ENCODE data around the gene GNAQ. TPM values are rescaled to one million over a fixed set of nuclear protein-coding genes. Genes with fewer than 3 reads are reported as not detected.

The GNAQ gene
- total and polyA plus RNA-seq, 12 donors: 5.4 to 19.8 (median 13.2) TPM

DNA sequence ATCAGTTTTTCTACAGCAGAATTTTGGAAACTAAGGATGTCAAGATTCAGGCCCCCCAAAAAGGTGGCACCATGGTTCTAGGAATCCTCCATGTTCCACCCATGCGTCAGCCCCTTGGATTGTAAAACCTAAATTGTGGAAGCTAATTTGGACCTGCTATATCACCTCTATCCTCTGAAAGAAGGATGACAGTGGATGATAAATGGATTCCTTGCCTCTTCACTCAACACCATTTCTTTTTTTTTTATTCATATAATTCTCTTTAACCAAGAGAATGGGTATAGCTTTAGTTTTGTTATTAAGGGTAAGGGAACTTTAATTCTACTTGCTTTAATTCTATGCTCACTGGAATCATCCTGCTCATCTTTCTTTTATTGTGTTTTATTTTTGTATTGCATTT, 71.8 kb downstream of the GNAQ start:
- TF ChIP-seq, protein P1, sequence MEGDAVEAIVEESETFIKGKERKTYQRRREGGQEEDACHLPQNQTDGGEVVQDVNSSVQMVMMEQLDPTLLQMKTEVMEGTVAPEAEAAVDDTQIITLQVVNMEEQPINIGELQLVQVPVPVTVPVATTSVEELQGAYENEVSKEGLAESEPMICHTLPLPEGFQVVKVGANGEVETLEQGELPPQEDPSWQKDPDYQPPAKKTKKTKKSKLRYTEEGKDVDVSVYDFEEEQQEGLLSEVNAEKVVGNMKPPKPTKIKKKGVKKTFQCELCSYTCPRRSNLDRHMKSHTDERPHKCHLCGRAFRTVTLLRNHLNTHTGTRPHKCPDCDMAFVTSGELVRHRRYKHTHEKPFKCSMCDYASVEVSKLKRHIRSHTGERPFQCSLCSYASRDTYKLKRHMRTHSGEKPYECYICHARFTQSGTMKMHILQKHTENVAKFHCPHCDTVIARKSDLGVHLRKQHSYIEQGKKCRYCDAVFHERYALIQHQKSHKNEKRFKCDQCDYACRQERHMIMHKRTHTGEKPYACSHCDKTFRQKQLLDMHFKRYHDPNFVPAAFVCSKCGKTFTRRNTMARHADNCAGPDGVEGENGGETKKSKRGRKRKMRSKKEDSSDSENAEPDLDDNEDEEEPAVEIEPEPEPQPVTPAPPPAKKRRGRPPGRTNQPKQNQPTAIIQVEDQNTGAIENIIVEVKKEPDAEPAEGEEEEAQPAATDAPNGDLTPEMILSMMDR (IDR thresholded peaks at IDR 0.05): no peak
- DNase-seq (no peak), ATAC-seq (no peak)
- intact Hi-C loops (cut with DNase I): loop anchor here in 1 of 10 donors (10.0 kb wide), 1 partner anchor 55 kb away; no protein-coding TSS in a partner anchor
- Histone ChIP-seq H3K4me1 (peaks cover 3 to 70% (median 41%) of the 10 kb centered on the region in 9 donors), H3K36me3 (no peaks in the 10 kb centered on the region), H3K4me3 (no peak overlapping the region), H3K27me3 (no peaks in the 10 kb centered on the region), H3K9me3 (peaks cover 0 to 4% (median 0%) of the 10 kb centered on the region in 11 donors), H3K27ac (peak overlapping the region in 1 of 10 donors; percentile 51)
- 96 to 100% methylated on average over 1 of the region's 1 CpG for WGBS, 2 donors

DNA sequence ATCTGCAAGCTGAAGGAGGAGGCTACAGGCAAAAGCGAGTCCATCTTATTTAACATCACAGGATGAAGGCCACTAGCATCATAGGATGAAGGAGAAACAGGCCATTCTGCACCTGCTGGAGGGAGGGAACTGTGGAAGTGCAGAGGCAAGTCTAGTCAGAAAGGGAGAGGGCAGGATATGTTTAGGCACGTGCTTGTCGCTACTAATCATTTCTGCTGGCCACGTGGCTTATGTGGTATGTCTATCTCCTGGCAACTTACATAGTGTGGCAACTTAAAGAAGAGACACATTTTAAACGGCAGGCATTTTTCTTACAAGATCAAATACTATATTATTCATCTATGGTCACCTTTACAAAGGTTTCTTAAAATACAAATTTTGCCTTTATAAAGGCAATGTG, 74.0 kb downstream of the GNAQ start:
- H3K4me1 ChIP-seq: peaks cover 3 to 90% (median 63%) of the 10 kb centered on the region in 9 donors
- no peak for ATAC-seq
- intact Hi-C loops (cut with DNase I): loop anchor here in 1 of 10 donors (10.0 kb wide), 1 partner anchor 53 kb away; no protein-coding TSS in a partner anchor

DNA sequence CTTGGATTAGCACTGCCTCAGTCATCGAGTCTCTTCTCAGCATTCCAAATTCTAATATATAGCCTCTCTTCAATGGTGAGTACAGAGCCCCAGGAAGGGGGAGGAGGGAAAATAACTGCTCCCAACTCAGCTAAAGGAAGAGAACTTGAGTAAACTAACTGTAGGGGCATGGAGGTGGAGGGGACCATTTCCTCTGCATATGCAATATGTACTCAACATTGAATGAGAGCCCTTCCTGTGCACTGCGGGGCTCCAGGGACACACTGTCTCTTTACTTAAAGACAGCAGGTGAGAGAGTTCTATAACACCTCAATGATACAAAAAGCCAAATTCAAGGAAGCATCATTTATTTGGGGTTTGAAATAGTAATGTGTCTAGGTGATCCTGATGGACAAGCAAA, 75.1 kb downstream of the GNAQ start:
- DNase-seq (no peak), ATAC-seq (no peak)
- Histone ChIP-seq H3K4me3 (no peak overlapping the region), H3K4me1 (peaks cover 3 to 90% (median 64%) of the 10 kb centered on the region in 9 donors), H3K36me3 (no peaks in the 10 kb centered on the region), H3K9me3 (no peaks in the 10 kb centered on the region), H3K27me3 (no peaks in the 10 kb centered on the region), H3K27ac (no peak overlapping the region)
- 66 to 79% methylated on average over 2 of the region's 2 CpGs for WGBS, 2 donors
- TF ChIP-seq, protein P1 (IDR thresholded peaks at IDR 0.05): no peak
- intact Hi-C loops (cut with DNase I): loop anchor here in 1 of 10 donors (10.0 kb wide), 1 partner anchor 52 kb away; no protein-coding TSS in a partner anchor

More for the DNA sequence above, 74.0 kb downstream of the GNAQ start:
- Histone ChIP-seq H3K4me3 (no peak overlapping the region), H3K36me3 (no peaks in the 10 kb centered on the region), H3K27me3 (no peaks in the 10 kb centered on the region), H3K27ac (peak overlapping the region in 1 of 10 donors; percentile 28), H3K9me3 (no peaks in the 10 kb centered on the region)
- no peak for DNase-seq
- TF ChIP-seq, protein P1 (IDR thresholded peaks at IDR 0.05): no peak
- 80 to 85% methylated on average over 5 of the region's 5 CpGs for WGBS, 2 donors

DNA sequence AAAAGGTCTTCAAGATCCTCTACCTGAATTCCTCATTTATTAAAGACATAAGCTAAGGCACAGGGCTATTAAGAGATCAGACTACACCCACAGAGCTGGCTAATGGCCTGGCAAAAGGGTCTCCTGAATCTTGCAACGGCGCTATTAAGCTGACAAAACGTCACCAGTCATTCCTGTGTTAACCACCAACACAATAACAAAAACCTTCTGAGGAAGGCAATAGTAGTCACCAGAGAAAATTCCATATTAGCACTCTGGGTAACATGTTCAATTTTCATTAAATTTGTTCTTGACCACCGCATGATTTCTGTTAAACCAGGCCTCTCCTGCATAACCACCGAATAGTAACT, 77.0 kb downstream of the GNAQ start:
- 84 to 86% methylated on average over 5 of the region's 5 CpGs for WGBS, 2 donors
- peaks cover 0 to 90% (median 55%) of the 10 kb centered on the region in 9 donors for H3K4me1 ChIP-seq
- no peak for ATAC-seq

More for the DNA sequence above, 77.0 kb downstream of the GNAQ start:
- no peak for DNase-seq
- H3K9me3 ChIP-seq: no peaks in the 10 kb centered on the region
- TF ChIP-seq, protein P1 (IDR thresholded peaks at IDR 0.05): no peak
- peak overlapping the region in 3 of 10 donors; percentile 30 to 68 (median 61) for H3K27ac ChIP-seq
- no peaks in the 10 kb centered on the region for H3K27me3 ChIP-seq
- no peak overlapping the region for H3K4me3 ChIP-seq
- intact Hi-C loops (cut with DNase I): loop anchor here in 2 of 10 donors (5.0 to 10.0 kb wide), 2 partner anchors 50 to 52 kb away; no protein-coding TSS in a partner anchor
- H3K36me3 ChIP-seq: no peaks in the 10 kb centered on the region
